Measurements from ENCODE around the gene RASA2.

Gene RASA2

GRCh38 chr3:141452045-141452444 lies 34.8 kb upstream of the RASA2 start:
- Mint-ChIP-seq H3K4me1 (ENCODE audit: low read depth) (peaks cover 13% of the 10 kb centered on the region), H3K4me3 (no peak overlapping the region), H3K9me3 (no peaks in the 10 kb centered on the region), H3K36me3 (ENCODE audit: low read depth) (peaks cover 6% of the 10 kb centered on the region), H3K27ac (no peak overlapping the region), H3K27me3 (no peaks in the 10 kb centered on the region)
- intact Hi-C loops (cut with micrococcal nuclease), result loop anchor here (2.0 to 10.0 kb wide), 2 partner anchors 139 to 217 kb away; partner anchors contain the start of gene PXYLP1

GRCh38 chr3:141452773-141453172 lies 34.1 kb upstream of the RASA2 start:
- Mint-ChIP-seq H3K36me3 (ENCODE audit: low read depth) (no peaks in the 10 kb centered on the region), H3K9me3 (no peaks in the 10 kb centered on the region), H3K4me1 (ENCODE audit: low read depth) (peaks cover 13% of the 10 kb centered on the region), H3K4me3 (no peak overlapping the region), H3K27ac (no peak overlapping the region), H3K27me3 (no peaks in the 10 kb centered on the region)
- intact Hi-C loops (cut with micrococcal nuclease), result loop anchor here (2.0 to 10.0 kb wide), 2 partner anchors 140 to 218 kb away; partner anchors contain the start of gene PXYLP1

GRCh38 chr3:141454054-141454453 lies 32.8 kb upstream of the RASA2 start:
- no peak overlapping the region for H3K4me3 Mint-ChIP-seq
- intact Hi-C loops (cut with micrococcal nuclease), result loop anchor here (10.0 kb wide), 1 partner anchor 219 kb away; the partner anchor contains the start of gene PXYLP1
- H3K4me1 Mint-ChIP-seq (ENCODE audit: low read depth), result peaks cover 13% of the 10 kb centered on the region
- H3K27me3 Mint-ChIP-seq, result no peaks in the 10 kb centered on the region
- H3K9me3 Mint-ChIP-seq, result no peaks in the 10 kb centered on the region
- no peak overlapping the region for H3K27ac Mint-ChIP-seq
- H3K36me3 Mint-ChIP-seq (ENCODE audit: low read depth), result no peaks in the 10 kb centered on the region

GRCh38 chr3:141454906-141455602 lies 31.8 kb upstream of the RASA2 start:
- intact Hi-C loops (cut with micrococcal nuclease), result loop anchor here (1.0 to 10.0 kb wide), 2 partner anchors 95 to 220 kb away; partner anchors contain the start of gene PXYLP1
- H3K9me3 Mint-ChIP-seq, result no peaks in the 10 kb centered on the region
- peaks cover 13% of the 10 kb centered on the region for H3K4me1 Mint-ChIP-seq (ENCODE audit: low read depth)
- no peaks in the 10 kb centered on the region for H3K27me3 Mint-ChIP-seq
- no peaks in the 10 kb centered on the region for H3K36me3 Mint-ChIP-seq (ENCODE audit: low read depth)
- H3K27ac Mint-ChIP-seq, result no peak overlapping the region
- no peak overlapping the region for H3K4me3 Mint-ChIP-seq

GRCh38 chr3:141455603-141456300 lies 31.1 kb upstream of the RASA2 start:
- intact Hi-C loops (cut with micrococcal nuclease), result loop anchor here (1.0 to 10.0 kb wide), 2 partner anchors 95 to 221 kb away; partner anchors contain the start of gene PXYLP1
- Mint-ChIP-seq H3K9me3 (no peaks in the 10 kb centered on the region), H3K27me3 (no peaks in the 10 kb centered on the region), H3K36me3 (ENCODE audit: low read depth) (no peaks in the 10 kb centered on the region), H3K4me1 (ENCODE audit: low read depth) (peaks cover 9% of the 10 kb centered on the region), H3K27ac (no peak overlapping the region), H3K4me3 (no peak overlapping the region)

- H3K27me3 Mint-ChIP-seq, result no peaks in the 10 kb centered on the region
- intact Hi-C loops (cut with micrococcal nuclease), result loop anchor here (10.0 kb wide), 1 partner anchor 221 kb away; the partner anchor contains the start of gene PXYLP1
- no peak overlapping the region for H3K27ac Mint-ChIP-seq
- no peak overlapping the region for H3K4me3 Mint-ChIP-seq
- H3K4me1 Mint-ChIP-seq (ENCODE audit: low read depth), result peaks cover 6% of the 10 kb centered on the region
- H3K9me3 Mint-ChIP-seq, result no peaks in the 10 kb centered on the region
- no peaks in the 10 kb centered on the region for H3K36me3 Mint-ChIP-seq (ENCODE audit: low read depth)
Observed at GRCh38 chr3:141456301-141456625, 30.6 kb upstream of the RASA2 start.

GRCh38 chr3:141457624-141458236 lies 29.1 kb upstream of the RASA2 start:
- no peak overlapping the region for H3K4me3 Mint-ChIP-seq
- no peaks in the 10 kb centered on the region for H3K36me3 Mint-ChIP-seq (ENCODE audit: low read depth)
- H3K9me3 Mint-ChIP-seq, result no peaks in the 10 kb centered on the region
- H3K27me3 Mint-ChIP-seq, result no peaks in the 10 kb centered on the region
- H3K4me1 Mint-ChIP-seq (ENCODE audit: low read depth), result peaks cover 12% of the 10 kb centered on the region
- intact Hi-C loops (cut with micrococcal nuclease), result loop anchor here (10.0 kb wide), 1 partner anchor 223 kb away; the partner anchor contains the start of gene PXYLP1
- H3K27ac Mint-ChIP-seq, result no peak overlapping the region

GRCh38 chr3:141459008-141459407 lies 27.8 kb upstream of the RASA2 start:
- intact Hi-C loops (cut with micrococcal nuclease), result loop anchor here (10.0 kb wide), 1 partner anchor 224 kb away; the partner anchor contains the start of gene PXYLP1
- Mint-ChIP-seq H3K4me3 (no peak overlapping the region), H3K4me1 (ENCODE audit: low read depth) (peaks cover 12% of the 10 kb centered on the region), H3K27me3 (no peaks in the 10 kb centered on the region), H3K27ac (no peak overlapping the region), H3K36me3 (ENCODE audit: low read depth) (peaks cover 5% of the 10 kb centered on the region), H3K9me3 (no peaks in the 10 kb centered on the region)

- H3K9me3 Mint-ChIP-seq, result peaks cover 4% of the 10 kb centered on the region
- peaks cover 6% of the 10 kb centered on the region for H3K4me1 Mint-ChIP-seq (ENCODE audit: low read depth)
- intact Hi-C loops (cut with micrococcal nuclease), result loop anchor here (1.0 to 5.0 kb wide), 3 partner anchors 101 to 452 kb away; no protein-coding TSS in a partner anchor
- H3K27ac Mint-ChIP-seq, result no peak overlapping the region
- peaks cover 10% of the 10 kb centered on the region for H3K36me3 Mint-ChIP-seq (ENCODE audit: low read depth)
- no peak overlapping the region for H3K4me3 Mint-ChIP-seq
- no peaks in the 10 kb centered on the region for H3K27me3 Mint-ChIP-seq
Observed at GRCh38 chr3:141460097-141460704, 26.6 kb upstream of the RASA2 start.

GRCh38 chr3:141462176-141462859 lies 24.5 kb upstream of the RASA2 start:
- intact Hi-C loops (cut with micrococcal nuclease), result loop anchor here (5.0 kb wide), 1 partner anchor 450 kb away; no protein-coding TSS in a partner anchor
- Mint-ChIP-seq H3K27me3 (no peaks in the 10 kb centered on the region), H3K27ac (no peak overlapping the region), H3K4me1 (ENCODE audit: low read depth) (peaks cover 6% of the 10 kb centered on the region), H3K4me3 (no peak overlapping the region), H3K9me3 (peaks cover 9% of the 10 kb centered on the region), H3K36me3 (ENCODE audit: low read depth) (peaks cover 10% of the 10 kb centered on the region)

GRCh38 chr3:141465221-141465620 lies 21.6 kb upstream of the RASA2 start:
- H3K4me1 Mint-ChIP-seq (ENCODE audit: low read depth), result peaks cover 6% of the 10 kb centered on the region
- no peak overlapping the region for H3K4me3 Mint-ChIP-seq
- H3K27ac Mint-ChIP-seq, result no peak overlapping the region
- H3K27me3 Mint-ChIP-seq, result no peaks in the 10 kb centered on the region
- peaks cover 9% of the 10 kb centered on the region for H3K9me3 Mint-ChIP-seq
- intact Hi-C loops (cut with micrococcal nuclease), result no loop called here
- peaks cover 10% of the 10 kb centered on the region for H3K36me3 Mint-ChIP-seq (ENCODE audit: low read depth)

- Mint-ChIP-seq H3K4me1 (ENCODE audit: low read depth) (peaks cover 13% of the 10 kb centered on the region), H3K4me3 (no peak overlapping the region), H3K27ac (no peak overlapping the region), H3K36me3 (ENCODE audit: low read depth) (peaks cover 10% of the 10 kb centered on the region), H3K9me3 (peaks cover 9% of the 10 kb centered on the region), H3K27me3 (no peaks in the 10 kb centered on the region)
- intact Hi-C loops (cut with micrococcal nuclease), result no loop called here
Observed at GRCh38 chr3:141466633-141467169, 20.1 kb upstream of the RASA2 start.

- no peaks in the 10 kb centered on the region for H3K27me3 Mint-ChIP-seq
- no peak overlapping the region for H3K4me3 Mint-ChIP-seq
- H3K9me3 Mint-ChIP-seq, result peaks cover 9% of the 10 kb centered on the region
- peaks cover 7% of the 10 kb centered on the region for H3K4me1 Mint-ChIP-seq (ENCODE audit: low read depth)
- H3K27ac Mint-ChIP-seq, result no peak overlapping the region
- intact Hi-C loops (cut with micrococcal nuclease), result no loop called here
- no peaks in the 10 kb centered on the region for H3K36me3 Mint-ChIP-seq (ENCODE audit: low read depth)
Observed at GRCh38 chr3:141469720-141470119, 17.1 kb upstream of the RASA2 start.

Measured in dendritic cell treated with granulocyte-macrophage colony-stimulating factor and Interleukin-4, amounts not matched to agents 40 ng/mL and 50 ng/mL, for 4 days (primary cell).